PFSK-1 (cell line): ENCODE measurements around the gene PSMA8.

ENCODE experiments used
- POLR2AphosphoS5 ChIP-seq: IDR thresholded peaks from 2 replicates; pipeline ENCODE4 v1.6.1; 2012; ENCODE audit warnings: low read depth, mild to moderate bottlenecking, control low read depth, low read length, moderate library complexity
- TF ChIP-seq, protein P1 (sequence below), 2 experiments: IDR thresholded peaks; 2 replicates each; pipeline versions ENCODE4 v1.6.1 to v1.8.0; 2011 to 2012; ENCODE audit warnings: low read depth in 2 of 2, low read length in 2 of 2, control low read depth in 1 of 2, inconsistent platforms in 1 of 2, mild to moderate bottlenecking in 1 of 2, moderate library complexity in 1 of 2; ENCODE audit not compliant: insufficient read depth in 1 of 2

DNA sequence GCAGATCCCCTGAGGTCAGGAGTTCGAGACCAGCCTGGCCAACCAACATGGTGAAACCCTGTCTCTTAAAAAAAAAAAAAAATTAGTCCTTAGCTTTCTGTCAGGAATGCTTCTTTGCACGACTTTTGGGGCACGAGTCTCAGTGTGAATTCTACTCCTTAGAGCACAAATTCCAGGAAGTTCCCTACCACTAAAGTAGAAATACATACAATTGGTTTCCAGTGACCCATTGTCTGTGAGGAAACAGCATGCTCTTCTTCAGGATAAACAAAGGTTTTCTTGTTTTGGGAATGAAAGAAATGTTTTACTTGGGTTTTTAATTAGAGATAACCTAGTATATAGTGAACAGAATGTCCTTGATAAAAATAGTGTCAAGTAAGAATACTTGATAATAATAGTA is 23.7 kb downstream of the PSMA8 start:
- TF ChIP-seq POLR2AphosphoS5 = no peak
- TF ChIP-seq, protein P1, sequence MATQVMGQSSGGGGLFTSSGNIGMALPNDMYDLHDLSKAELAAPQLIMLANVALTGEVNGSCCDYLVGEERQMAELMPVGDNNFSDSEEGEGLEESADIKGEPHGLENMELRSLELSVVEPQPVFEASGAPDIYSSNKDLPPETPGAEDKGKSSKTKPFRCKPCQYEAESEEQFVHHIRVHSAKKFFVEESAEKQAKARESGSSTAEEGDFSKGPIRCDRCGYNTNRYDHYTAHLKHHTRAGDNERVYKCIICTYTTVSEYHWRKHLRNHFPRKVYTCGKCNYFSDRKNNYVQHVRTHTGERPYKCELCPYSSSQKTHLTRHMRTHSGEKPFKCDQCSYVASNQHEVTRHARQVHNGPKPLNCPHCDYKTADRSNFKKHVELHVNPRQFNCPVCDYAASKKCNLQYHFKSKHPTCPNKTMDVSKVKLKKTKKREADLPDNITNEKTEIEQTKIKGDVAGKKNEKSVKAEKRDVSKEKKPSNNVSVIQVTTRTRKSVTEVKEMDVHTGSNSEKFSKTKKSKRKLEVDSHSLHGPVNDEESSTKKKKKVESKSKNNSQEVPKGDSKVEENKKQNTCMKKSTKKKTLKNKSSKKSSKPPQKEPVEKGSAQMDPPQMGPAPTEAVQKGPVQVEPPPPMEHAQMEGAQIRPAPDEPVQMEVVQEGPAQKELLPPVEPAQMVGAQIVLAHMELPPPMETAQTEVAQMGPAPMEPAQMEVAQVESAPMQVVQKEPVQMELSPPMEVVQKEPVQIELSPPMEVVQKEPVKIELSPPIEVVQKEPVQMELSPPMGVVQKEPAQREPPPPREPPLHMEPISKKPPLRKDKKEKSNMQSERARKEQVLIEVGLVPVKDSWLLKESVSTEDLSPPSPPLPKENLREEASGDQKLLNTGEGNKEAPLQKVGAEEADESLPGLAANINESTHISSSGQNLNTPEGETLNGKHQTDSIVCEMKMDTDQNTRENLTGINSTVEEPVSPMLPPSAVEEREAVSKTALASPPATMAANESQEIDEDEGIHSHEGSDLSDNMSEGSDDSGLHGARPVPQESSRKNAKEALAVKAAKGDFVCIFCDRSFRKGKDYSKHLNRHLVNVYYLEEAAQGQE (IDR thresholded peaks at IDR 0.05; ENCODE audit: insufficient read depth in 1 of 2, low read depth in 2 of 2, low read length in 2 of 2) = no peak
